Fibroblast of the aortic adventitia (primary cell): ENCODE results near the gene OGFOD2. TPM values are rescaled to one million over a fixed set of nuclear protein-coding genes. Genes with fewer than 3 reads are reported as not detected.
A peak's percentile ranks its signal among the peaks of the same experiment; 100 is the strongest.

Experiments
- DNase-seq: peaks from one replicate; pipeline ENCODE4 v3.0.0-alpha.2; 2010; ENCODE audit warnings: low read depth
- H3K4me3 ChIP-seq: 2 replicates; pipeline ENCODE4 v1.5.1; 2011; ENCODE audit warnings: low read depth, mild to moderate bottlenecking, control low read depth, low read length, moderate library complexity
- total RNA-seq: library from RNA; depleted of rRNA; stranded (reverse); fragments of >200 nt; gene quantifications from 2 replicates; pipeline ENCODE4 v1.2.3, GENCODE V29; 2012; ENCODE audit warnings: low replicate concordance
- TF ChIP-seq, protein P1 (sequence below): IDR thresholded peaks from 2 replicates; pipeline ENCODE4 v1.5.1; 2011; ENCODE audit warnings: mild to moderate bottlenecking, low read length, control low read depth, inconsistent platforms; ENCODE audit not compliant: insufficient read depth

Gene OGFOD2
- total RNA-seq, 1 donor: 10.3 TPM

DNA sequence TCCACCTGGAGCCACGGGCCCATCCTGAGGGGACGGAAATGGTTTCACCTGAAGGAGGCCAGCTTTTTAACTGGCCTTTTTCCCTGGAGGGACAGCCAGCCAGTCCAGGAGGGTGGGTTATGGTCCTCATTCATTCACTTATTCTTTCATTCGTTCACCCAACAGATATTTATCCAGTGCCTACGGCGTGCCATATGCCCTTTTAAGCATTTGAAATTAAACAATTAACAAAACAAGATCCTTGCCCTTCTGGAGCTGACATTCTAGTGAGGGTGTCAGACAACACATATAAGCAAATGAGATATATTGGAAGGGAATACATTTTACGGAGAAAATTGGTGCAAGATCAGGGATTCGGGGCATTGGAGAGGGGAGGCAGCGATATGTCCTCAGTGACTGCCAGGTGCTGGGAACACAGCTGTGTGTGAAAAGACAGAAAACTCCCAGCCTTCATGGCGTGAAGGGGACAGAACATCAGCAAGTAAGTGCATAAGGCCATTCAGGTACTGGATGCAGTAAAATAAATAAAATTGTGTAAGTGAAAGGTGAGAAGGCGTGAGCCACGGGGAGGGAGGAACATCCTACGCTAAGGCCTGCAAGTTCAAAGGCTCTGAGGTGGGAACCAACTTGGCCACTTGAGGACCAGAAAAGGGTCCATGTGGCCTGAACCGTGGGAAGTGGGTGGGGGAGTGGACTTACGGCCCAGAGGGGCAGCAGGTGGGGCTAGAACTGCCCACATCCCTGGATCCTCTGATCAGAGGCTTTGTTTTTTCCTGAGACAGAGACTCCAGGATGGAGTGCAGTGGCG is 8.1 kb upstream of the OGFOD2 start:
- TF ChIP-seq, protein P1, sequence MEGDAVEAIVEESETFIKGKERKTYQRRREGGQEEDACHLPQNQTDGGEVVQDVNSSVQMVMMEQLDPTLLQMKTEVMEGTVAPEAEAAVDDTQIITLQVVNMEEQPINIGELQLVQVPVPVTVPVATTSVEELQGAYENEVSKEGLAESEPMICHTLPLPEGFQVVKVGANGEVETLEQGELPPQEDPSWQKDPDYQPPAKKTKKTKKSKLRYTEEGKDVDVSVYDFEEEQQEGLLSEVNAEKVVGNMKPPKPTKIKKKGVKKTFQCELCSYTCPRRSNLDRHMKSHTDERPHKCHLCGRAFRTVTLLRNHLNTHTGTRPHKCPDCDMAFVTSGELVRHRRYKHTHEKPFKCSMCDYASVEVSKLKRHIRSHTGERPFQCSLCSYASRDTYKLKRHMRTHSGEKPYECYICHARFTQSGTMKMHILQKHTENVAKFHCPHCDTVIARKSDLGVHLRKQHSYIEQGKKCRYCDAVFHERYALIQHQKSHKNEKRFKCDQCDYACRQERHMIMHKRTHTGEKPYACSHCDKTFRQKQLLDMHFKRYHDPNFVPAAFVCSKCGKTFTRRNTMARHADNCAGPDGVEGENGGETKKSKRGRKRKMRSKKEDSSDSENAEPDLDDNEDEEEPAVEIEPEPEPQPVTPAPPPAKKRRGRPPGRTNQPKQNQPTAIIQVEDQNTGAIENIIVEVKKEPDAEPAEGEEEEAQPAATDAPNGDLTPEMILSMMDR: no peak
- no peak for DNase-seq
- peak overlapping the region; percentile 17 for H3K4me3 ChIP-seq

GRCh38 chr12:122968104-122968503 is 6.9 kb upstream of the OGFOD2 start:
- TF ChIP-seq, protein P1: no peak
- no peak for DNase-seq
- no peak overlapping the region for H3K4me3 ChIP-seq

GRCh38 chr12:122969676-122970075 is 5.4 kb upstream of the OGFOD2 start:
- TF ChIP-seq, protein P1: no peak
- H3K4me3 ChIP-seq: no peak overlapping the region
- no peak for DNase-seq

- peak; percentile 99 for DNase-seq
- H3K4me3 ChIP-seq: peak overlapping the region; percentile 98
- TF ChIP-seq, protein P1: no peak
Observed at GRCh38 chr12:122974274-122974891, 661 bp upstream of the OGFOD2 start.

DNA sequence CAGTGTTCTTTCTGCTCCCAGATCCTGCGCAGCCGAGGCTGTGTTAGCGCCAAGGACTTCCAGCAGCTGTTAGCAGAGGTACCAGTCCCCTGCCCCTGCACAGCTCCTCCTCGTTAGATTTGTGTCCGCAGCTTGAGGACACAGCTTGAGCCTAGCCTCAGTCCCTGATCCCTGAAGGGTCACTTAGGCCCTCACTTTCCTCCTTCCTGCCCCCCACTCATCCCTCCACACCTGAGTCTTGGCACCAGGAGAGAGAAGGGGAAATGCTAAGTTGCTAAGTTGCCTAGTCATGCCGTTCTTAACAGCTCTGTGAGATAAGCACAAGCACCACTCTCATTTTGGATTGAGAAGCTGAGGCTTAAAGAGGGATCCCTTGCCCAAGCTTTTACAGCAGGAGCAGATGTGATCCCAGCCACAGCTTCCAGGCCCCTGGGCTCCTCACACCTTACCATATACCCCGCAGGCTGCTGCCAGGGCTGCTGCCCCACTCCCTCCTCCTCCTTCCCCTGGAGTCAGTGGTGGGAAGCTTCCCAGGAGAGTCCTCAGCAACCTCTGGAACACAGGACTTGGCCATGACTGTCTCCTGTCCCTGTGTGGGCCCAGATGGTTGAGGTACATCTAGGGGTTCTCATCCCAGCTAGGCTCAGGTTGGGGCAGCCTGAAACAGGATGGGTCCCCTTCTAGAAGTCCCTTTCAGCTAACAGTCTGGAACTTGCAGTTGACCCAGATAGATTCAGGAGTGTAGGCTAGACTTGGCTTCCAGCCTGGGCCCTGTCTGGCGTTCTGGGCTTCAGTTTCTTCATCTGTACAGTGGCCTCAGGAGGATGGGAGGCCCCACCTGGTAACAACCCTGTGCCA is 975 bp downstream of the OGFOD2 start:
- no peak for DNase-seq
- peak overlapping the region; percentile 98 for H3K4me3 ChIP-seq
- TF ChIP-seq, protein P1: no peak

DNA sequence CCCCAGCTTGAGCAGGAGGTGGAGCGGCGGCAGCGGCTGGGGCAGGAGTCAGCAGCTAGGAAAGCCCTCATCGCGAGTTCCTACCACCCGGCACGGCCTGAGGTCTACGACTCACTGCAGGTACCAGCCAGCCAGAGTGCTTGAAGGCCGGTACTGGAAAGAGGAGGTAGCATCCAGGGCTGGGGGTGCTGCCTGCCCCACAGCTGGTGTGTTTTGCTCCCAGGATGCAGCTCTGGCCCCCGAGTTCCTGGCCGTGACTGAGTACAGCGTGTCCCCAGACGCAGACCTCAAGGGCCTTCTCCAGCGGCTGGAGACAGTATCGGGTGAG is 1.6 kb downstream of the OGFOD2 start:
- no peak for DNase-seq
- H3K4me3 ChIP-seq: peak overlapping the region; percentile 98
- TF ChIP-seq, protein P1: no peak
